Stomach smooth muscle (tissue), 2 donors: Measurements from ENCODE around the gene PPIL4.
"Not testable (repeated sequence)": the region's sequence is repeated elsewhere in the genome, so short reads cannot be mapped to it uniquely, and the experiment has no call there.

Source experiments
- H3K27ac ChIP-seq: one replicate; pipeline ENCODE4 v1.7.0; 2013; ENCODE audit warnings: mild to moderate bottlenecking, low read length, inconsistent platforms
- H3K27me3 ChIP-seq, 2 donors: one replicate each; pipeline ENCODE4 v1.7.0; 2013; ENCODE audit warnings: low read length in 2 of 2; ENCODE audit not compliant: insufficient read depth in 2 of 2, control insufficient read depth in 1 of 2
- H3K36me3 ChIP-seq, 2 donors: one replicate each; pipeline ENCODE4 v1.7.0; 2013; ENCODE audit warnings: low read length in 2 of 2; ENCODE audit not compliant: control insufficient read depth in 2 of 2, insufficient read depth in 2 of 2
- H3K4me1 ChIP-seq: one replicate; pipeline ENCODE4 v1.7.0; 2013; ENCODE audit warnings: low read length; ENCODE audit not compliant: control insufficient read depth, insufficient read depth
- H3K4me3 ChIP-seq, 2 donors: one replicate each; pipeline ENCODE4 v1.7.0; 2013; ENCODE audit warnings: low read length in 2 of 2
- H3K9ac ChIP-seq, 2 donors: one replicate each; pipeline ENCODE4 v1.7.0; 2013; ENCODE audit warnings: low read length in 2 of 2, mild to moderate bottlenecking in 1 of 2
- H3K9me3 ChIP-seq, 2 donors: one replicate each; pipeline ENCODE4 v1.7.0; 2013; ENCODE audit warnings: low read length in 2 of 2; ENCODE audit not compliant: control insufficient read depth in 2 of 2
- donor health status: healthy.
- donor health status: Pancreatic carcinoma.

Gene PPIL4

DNA sequence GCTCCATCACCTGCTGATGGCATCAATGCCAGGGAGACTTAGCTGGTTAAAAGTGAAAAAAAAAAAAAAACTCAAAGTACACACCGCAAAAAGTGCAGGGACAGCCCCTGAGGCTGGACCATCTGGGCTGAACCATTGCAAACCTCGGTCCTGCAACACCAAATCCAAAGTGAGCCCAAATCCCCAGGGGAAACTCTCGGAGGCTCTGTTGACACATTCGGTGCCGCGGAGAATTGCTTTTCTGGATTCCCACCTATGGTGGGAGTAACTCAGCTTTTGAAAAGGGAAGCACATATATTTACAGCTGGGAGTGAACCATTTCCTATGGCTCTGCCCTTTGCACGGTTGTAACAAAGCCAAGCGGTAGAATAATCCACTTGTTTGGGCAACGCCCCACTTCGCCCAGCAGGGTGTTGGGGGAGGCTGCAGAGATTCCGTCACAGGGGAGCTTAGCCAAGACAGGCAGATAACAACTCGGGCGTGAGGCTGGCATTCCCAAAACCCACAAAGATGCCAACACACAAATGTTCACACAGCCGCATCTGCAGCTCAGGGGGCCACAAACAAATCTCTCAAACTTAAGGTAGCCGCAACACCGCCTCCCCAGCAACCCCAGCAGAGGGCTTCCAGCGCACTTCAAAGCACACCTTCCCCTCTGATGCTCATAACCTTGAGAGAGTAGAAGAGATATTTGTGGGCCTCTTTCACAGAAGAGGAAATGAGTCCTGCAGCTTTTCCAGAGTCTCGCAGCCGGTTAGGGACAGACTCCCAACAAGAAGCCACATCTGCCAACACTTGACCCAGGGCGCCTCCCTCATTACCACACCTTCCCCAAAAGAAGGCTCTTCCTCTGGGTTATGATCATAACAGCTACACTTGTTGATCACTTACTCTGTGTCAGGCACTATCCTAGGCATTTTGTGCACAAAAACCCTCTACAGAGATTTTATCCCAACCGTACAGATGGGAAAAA lies 72.5 kb downstream of the PPIL4 start:
- no peak overlapping the region for H3K27ac ChIP-seq

GRCh38 chr6:149472241-149472640 lies 73.6 kb downstream of the PPIL4 start:
- Histone ChIP-seq H3K27ac (no peak overlapping the region), H3K27me3 (no peaks in the 10 kb centered on the region), H3K4me3 (no peak overlapping the region), H3K9me3 (no peaks in the 10 kb centered on the region), H3K9ac (no peak overlapping the region), H3K4me1 (peaks cover 13% of the 10 kb centered on the region), H3K36me3 (no peaks in the 10 kb centered on the region)

More for the DNA sequence above, 72.5 kb downstream of the PPIL4 start:
- Histone ChIP-seq H3K4me1 (peaks cover 7% of the 10 kb centered on the region), H3K9me3 (no peaks in the 10 kb centered on the region), H3K9ac (no peak overlapping the region), H3K36me3 (no peaks in the 10 kb centered on the region), H3K27me3 (no peaks in the 10 kb centered on the region), H3K4me3 (no peak overlapping the region)

DNA sequence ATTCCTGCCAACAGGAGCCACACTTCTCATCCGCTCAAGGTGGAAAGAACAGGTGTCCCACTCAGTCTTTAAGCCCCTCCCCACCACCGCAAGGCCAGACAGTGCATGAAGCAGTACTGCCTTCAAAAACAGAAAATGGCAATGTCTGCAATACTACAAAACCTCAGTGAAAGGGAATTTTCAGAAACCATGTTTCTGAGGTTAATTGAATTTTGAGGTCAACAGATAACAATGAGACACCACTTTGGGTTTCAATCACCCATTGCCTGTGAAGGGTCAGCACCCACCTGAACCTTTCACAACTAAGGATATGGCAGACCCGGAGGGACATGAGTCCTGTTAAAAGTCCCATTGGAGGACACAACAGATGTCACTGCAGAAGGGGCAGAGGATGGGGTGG lies 74.0 kb downstream of the PPIL4 start:
- no peak overlapping the region for H3K4me3 ChIP-seq
- no peaks in the 10 kb centered on the region for H3K36me3 ChIP-seq
- no peak overlapping the region for H3K9ac ChIP-seq
- no peaks in the 10 kb centered on the region for H3K9me3 ChIP-seq
- peaks cover 13% of the 10 kb centered on the region for H3K4me1 ChIP-seq
- H3K27ac ChIP-seq: no peak overlapping the region
- no peaks in the 10 kb centered on the region for H3K27me3 ChIP-seq

DNA sequence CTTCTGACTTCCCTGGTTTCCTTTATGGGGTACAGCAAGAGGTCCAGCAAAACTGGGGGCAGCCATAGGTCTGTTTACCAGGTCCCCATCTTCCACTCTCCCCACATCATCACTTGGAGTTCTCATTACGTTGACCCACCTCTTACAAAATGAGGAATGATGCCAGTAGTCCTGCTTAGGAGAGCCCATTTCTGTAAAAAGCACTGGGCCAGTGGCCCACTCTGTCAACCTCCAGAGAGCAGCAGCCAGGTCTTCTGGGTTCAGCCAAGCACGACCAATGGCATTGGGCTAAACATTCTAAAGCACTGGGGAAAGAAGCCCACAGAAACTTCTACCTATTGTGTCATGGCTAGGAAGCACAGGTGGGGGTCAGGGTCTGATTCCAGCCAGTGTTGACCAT lies 74.9 kb downstream of the PPIL4 start:
- Histone ChIP-seq H3K36me3 (no peaks in the 10 kb centered on the region), H3K27me3 (no peaks in the 10 kb centered on the region), H3K27ac (no peak overlapping the region)

DNA sequence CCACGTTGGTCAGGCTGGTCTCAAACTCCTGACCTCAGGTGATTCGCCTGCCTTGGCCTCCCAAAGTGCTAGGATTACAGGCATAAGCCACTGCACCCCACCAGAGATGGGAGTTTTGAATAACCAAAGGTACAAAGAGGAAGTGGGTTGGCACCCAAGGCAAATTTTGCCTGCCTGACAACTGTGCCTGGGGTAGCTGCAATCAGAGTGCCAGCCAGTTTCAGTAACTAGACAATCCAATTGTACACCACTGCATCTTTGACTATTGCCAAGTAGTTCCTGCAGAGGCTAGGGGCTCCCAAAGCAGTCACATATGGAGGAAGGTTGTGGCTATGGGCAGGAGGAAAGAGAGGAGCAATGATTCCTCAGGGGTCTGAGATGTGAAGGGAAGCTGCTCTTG lies 77.7 kb downstream of the PPIL4 start:
- no peak overlapping the region for H3K27ac ChIP-seq
- H3K4me1 ChIP-seq: peaks cover 24% of the 10 kb centered on the region
- H3K36me3 ChIP-seq: no peaks in the 10 kb centered on the region
- H3K9ac ChIP-seq: no peak overlapping the region
- H3K9me3 ChIP-seq: no peaks in the 10 kb centered on the region
- no peaks in the 10 kb centered on the region for H3K27me3 ChIP-seq
- H3K4me3 ChIP-seq: no peak overlapping the region

More for the DNA sequence above, 74.9 kb downstream of the PPIL4 start:
- Histone ChIP-seq H3K4me3 (no peak overlapping the region), H3K9me3 (no peaks in the 10 kb centered on the region), H3K4me1 (peaks cover 13% of the 10 kb centered on the region), H3K9ac (no peak overlapping the region)

- Histone ChIP-seq H3K9ac (no peak overlapping the region), H3K27ac (no peak overlapping the region), H3K27me3 (no peaks in the 10 kb centered on the region), H3K4me3 (no peak overlapping the region), H3K36me3 (no peaks in the 10 kb centered on the region), H3K9me3 (no peaks in the 10 kb centered on the region), H3K4me1 (peaks cover 24% of the 10 kb centered on the region)
Observed at GRCh38 chr6:149467265-149467664, 78.6 kb downstream of the PPIL4 start.

DNA sequence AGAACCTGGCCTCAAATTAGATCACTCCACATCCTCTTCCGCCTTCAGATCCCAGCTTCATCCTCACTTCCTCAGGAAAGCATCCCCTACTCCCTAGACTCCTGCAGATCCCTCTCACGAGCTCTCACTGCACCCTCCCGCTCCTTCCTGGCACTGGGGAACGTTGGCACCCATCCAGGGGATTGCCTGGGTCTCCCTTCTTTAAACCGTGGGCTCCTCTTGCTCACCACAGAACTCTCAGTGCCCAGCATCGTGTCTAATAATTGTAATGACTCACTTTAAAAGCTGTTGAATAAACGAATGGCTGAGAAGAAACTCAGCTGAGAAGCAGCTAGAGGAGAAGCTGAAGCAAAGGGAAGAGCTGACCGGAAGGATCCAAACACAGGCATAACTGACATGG lies 81.4 kb downstream of the PPIL4 start:
- Histone ChIP-seq H3K27ac (no peak overlapping the region), H3K36me3 (no peaks in the 10 kb centered on the region), H3K9me3 (no peaks in the 10 kb centered on the region)

DNA sequence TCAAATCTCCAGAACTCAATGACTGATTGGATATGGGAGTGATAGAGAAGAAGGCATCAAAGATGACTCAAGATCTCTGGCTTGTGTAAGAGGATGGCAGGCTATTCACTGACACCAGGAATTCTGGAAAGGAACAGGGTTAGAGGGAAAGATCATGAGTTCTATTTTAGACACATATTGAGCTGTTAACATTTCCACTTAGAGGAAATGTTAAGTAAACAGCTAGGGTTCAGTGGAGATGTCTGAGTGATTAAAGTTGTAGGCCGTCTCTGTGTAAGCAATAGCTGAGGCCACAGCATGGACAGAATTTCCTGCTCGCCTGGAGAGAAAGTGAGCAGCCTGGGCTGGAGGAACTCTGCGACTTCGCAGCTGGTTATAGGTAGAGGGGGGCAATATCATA lies 82.1 kb downstream of the PPIL4 start:
- Histone ChIP-seq H3K36me3 (no peaks in the 10 kb centered on the region), H3K4me3 (no peak overlapping the region), H3K9ac (no peak overlapping the region), H3K27ac (no peak overlapping the region), H3K9me3 (no peaks in the 10 kb centered on the region), H3K4me1 (peaks cover 20% of the 10 kb centered on the region), H3K27me3 (no peaks in the 10 kb centered on the region)

More for the DNA sequence above, 81.4 kb downstream of the PPIL4 start:
- Histone ChIP-seq H3K9ac (no peak overlapping the region), H3K4me1 (peaks cover 24% of the 10 kb centered on the region), H3K4me3 (no peak overlapping the region), H3K27me3 (no peaks in the 10 kb centered on the region)

GRCh38 chr6:149462712-149463111 lies 83.1 kb downstream of the PPIL4 start:
- H3K9ac ChIP-seq, H3K27ac ChIP-seq, H3K36me3 ChIP-seq, H3K27me3 ChIP-seq, H3K9me3 ChIP-seq, H3K4me3 ChIP-seq: not testable (repeated sequence)
- H3K4me1 ChIP-seq: peaks cover 12% of the 10 kb centered on the region

DNA sequence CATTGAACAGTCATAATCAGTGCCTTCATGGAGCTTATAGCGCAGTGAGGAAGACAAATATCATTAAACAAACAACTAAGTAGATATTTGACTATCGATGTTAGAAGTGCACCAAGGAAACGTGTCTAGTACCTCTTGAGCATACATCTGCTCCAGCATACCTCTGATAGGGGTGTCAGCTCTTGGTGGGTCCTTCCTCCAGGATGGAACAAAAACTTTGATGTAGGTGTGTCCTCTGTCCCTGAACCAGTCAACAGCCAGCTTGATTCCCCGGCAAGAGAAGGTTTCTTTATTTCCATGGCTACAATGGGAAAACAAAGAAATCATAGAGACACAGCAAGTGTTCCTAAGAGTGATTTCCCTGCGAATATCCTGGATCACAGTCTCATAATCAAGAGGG lies 84.2 kb downstream of the PPIL4 start:
- Histone ChIP-seq H3K27ac (no peak overlapping the region), H3K9me3 (no peaks in the 10 kb centered on the region), H3K27me3 (no peaks in the 10 kb centered on the region), H3K4me3 (no peak overlapping the region), H3K36me3 (no peaks in the 10 kb centered on the region), H3K9ac (no peak overlapping the region), H3K4me1 (peaks cover 11% of the 10 kb centered on the region)

DNA sequence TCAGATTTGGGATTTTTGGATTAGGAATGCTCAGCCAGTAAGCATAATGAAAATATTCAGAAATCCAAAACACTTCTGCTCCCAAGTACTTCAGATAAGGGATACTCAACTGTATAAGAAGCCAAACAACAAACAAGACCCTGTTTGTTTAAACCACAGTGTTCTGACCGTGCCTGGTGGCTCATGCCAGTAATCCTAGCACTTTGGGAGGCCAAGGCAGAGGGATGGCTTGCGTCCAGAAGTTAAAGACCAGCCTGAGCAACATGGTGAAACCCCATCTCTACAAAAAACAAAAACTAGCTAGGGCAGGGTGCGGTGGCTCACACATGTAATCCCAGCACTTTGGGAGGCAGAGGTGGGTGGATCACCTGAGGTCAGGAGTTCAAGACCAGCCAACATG lies 85.6 kb downstream of the PPIL4 start:
- not testable (repeated sequence) for H3K4me3 ChIP-seq, H3K9me3 ChIP-seq, H3K27me3 ChIP-seq, H3K9ac ChIP-seq, H3K27ac ChIP-seq, H3K36me3 ChIP-seq
- H3K4me1 ChIP-seq: peaks cover 14% of the 10 kb centered on the region
